PFSK-1 (cell line): ENCODE measurements around the gene ERBB4.

Source experiments
- POLR2AphosphoS5 ChIP-seq: IDR thresholded peaks from 2 replicates; pipeline ENCODE4 v1.6.1; 2012; ENCODE audit warnings: low read depth, mild to moderate bottlenecking, control low read depth, low read length, moderate library complexity
- SIN3A ChIP-seq: IDR thresholded peaks from 2 replicates; pipeline ENCODE4 v1.6.1; 2012; ENCODE audit warnings: mild to moderate bottlenecking, low read length, moderate library complexity, borderline replicate concordance; ENCODE audit not compliant: insufficient read depth
- TAF1 ChIP-seq: IDR thresholded peaks from 2 replicates; pipeline ENCODE4 v1.6.1; 2012; ENCODE audit warnings: low read length, control low read depth, borderline replicate concordance; ENCODE audit not compliant: insufficient read depth
- TF ChIP-seq, protein P1 (sequence below), 2 experiments: IDR thresholded peaks; 2 replicates each; pipeline versions ENCODE4 v1.6.1 to v1.8.0; 2011 to 2012; ENCODE audit warnings: low read depth in 2 of 2, low read length in 2 of 2, control low read depth in 1 of 2, inconsistent platforms in 1 of 2, mild to moderate bottlenecking in 1 of 2, moderate library complexity in 1 of 2; ENCODE audit not compliant: insufficient read depth in 1 of 2

DNA sequence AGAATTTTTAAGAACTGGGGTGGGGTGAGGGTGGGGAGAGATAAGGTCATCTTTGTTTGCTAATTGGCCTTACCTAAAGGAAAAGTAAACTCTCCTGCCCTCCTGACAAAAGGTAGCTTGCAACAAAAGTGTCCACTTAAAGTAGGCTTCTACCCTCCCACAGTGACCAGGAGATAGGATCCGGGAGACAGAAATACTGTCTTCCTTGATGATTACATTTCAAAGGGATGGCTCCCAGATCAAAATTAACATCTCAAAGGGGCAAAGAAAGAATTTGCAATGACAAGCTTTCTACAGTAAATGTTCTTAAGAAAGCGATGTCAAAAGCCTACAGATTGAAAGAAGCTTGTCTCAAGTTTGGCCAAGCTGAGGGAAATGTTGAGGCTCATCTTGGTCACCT is 1206.9 kb downstream of the ERBB4 start:
- TF ChIP-seq, protein P1, sequence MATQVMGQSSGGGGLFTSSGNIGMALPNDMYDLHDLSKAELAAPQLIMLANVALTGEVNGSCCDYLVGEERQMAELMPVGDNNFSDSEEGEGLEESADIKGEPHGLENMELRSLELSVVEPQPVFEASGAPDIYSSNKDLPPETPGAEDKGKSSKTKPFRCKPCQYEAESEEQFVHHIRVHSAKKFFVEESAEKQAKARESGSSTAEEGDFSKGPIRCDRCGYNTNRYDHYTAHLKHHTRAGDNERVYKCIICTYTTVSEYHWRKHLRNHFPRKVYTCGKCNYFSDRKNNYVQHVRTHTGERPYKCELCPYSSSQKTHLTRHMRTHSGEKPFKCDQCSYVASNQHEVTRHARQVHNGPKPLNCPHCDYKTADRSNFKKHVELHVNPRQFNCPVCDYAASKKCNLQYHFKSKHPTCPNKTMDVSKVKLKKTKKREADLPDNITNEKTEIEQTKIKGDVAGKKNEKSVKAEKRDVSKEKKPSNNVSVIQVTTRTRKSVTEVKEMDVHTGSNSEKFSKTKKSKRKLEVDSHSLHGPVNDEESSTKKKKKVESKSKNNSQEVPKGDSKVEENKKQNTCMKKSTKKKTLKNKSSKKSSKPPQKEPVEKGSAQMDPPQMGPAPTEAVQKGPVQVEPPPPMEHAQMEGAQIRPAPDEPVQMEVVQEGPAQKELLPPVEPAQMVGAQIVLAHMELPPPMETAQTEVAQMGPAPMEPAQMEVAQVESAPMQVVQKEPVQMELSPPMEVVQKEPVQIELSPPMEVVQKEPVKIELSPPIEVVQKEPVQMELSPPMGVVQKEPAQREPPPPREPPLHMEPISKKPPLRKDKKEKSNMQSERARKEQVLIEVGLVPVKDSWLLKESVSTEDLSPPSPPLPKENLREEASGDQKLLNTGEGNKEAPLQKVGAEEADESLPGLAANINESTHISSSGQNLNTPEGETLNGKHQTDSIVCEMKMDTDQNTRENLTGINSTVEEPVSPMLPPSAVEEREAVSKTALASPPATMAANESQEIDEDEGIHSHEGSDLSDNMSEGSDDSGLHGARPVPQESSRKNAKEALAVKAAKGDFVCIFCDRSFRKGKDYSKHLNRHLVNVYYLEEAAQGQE (IDR thresholded peaks at IDR 0.05; ENCODE audit: insufficient read depth in 1 of 2, low read depth in 2 of 2, low read length in 2 of 2), result no peak
- no peak for TF ChIP-seq TAF1
- TF ChIP-seq POLR2AphosphoS5, result no peak
- no peak for TF ChIP-seq SIN3A
